ENCODE measurements around the gene LTBP1. TPM values are rescaled to one million over a fixed set of nuclear protein-coding genes. Genes with fewer than 3 reads are reported as not detected.

Gene LTBP1
- total RNA-seq, 5 donors from 2014 or later (not counting 1 experiment from before 2014, with no cell fraction given): 0.16 to 0.76 (median 0.43) TPM

GRCh38 chr2:33093283-33093993 is 146.7 kb downstream of the LTBP1 start:
- no peaks in the 10 kb centered on the region for H3K9me3 ChIP-seq
- no peak for ATAC-seq (replicated peaks in 1 of 4)

GRCh38 chr2:33094303-33094702 is 147.6 kb downstream of the LTBP1 start:
- ChIA-PET CTCF (no interaction called here), POLR2A (no interaction called here)
- Mint-ChIP-seq H3K4me1 (no peaks in the 10 kb centered on the region), H3K27me3 (peaks cover 0 to 4% of the 10 kb centered on the region in 2 donors), H3K36me3 (no peaks in the 10 kb centered on the region), H3K27ac (no peak overlapping the region), H3K4me3 (no peak overlapping the region), H3K9me3 (peaks cover 0 to 4% (median 0%) of the 10 kb centered on the region in 3 donors)
- Histone ChIP-seq H3K9me3 (no peaks in the 10 kb centered on the region), H3K4me3 (ENCODE audit: control insufficient read depth in 1 of 2, extremely low read depth in 1 of 2, low read length in 1 of 2) (no peak overlapping the region), H3K4me1 (ENCODE audit: control insufficient read depth in 1 of 2, extremely low read depth in 1 of 2, insufficient read depth in 2 of 2, low read length in 2 of 2) (no peaks in the 10 kb centered on the region), H3K36me3 (ENCODE audit: control insufficient read depth in 2 of 2, extremely low read depth in 1 of 2, insufficient read depth in 1 of 2, low read length in 1 of 2) (no peaks in the 10 kb centered on the region), H3K27ac (ENCODE audit: low read length) (no peak overlapping the region), H3K27me3 (replicated peaks in 1 of 2; ENCODE audit: control insufficient read depth in 2 of 2, extremely low read depth in 1 of 2, insufficient read depth in 2 of 2, low read length in 1 of 2) (no peaks in the 10 kb centered on the region)
- WGBS (ENCODE audit: insufficient coverage): 100% methylated on average over 1 of the region's 1 CpG
- ATAC-seq (replicated peaks in 1 of 4) (no peak), DNase-seq (no peak)

More at GRCh38 chr2:33093283-33093993, 146.7 kb downstream of the LTBP1 start:
- POLR2A ChIA-PET: no interaction called here
- Histone ChIP-seq H3K27me3 (replicated peaks in 1 of 2; ENCODE audit: control insufficient read depth in 2 of 2, extremely low read depth in 1 of 2, insufficient read depth in 2 of 2, low read length in 1 of 2) (no peaks in the 10 kb centered on the region), H3K36me3 (ENCODE audit: control insufficient read depth in 2 of 2, extremely low read depth in 1 of 2, insufficient read depth in 1 of 2, low read length in 1 of 2) (no peaks in the 10 kb centered on the region), H3K27ac (ENCODE audit: low read length) (no peak overlapping the region), H3K4me1 (ENCODE audit: control insufficient read depth in 1 of 2, extremely low read depth in 1 of 2, insufficient read depth in 2 of 2, low read length in 2 of 2) (no peaks in the 10 kb centered on the region), H3K4me3 (ENCODE audit: control insufficient read depth in 1 of 2, extremely low read depth in 1 of 2, low read length in 1 of 2) (no peak overlapping the region)
- Mint-ChIP-seq H3K36me3 (no peaks in the 10 kb centered on the region), H3K27me3 (peaks cover 0 to 4% of the 10 kb centered on the region in 2 donors), H3K4me3 (no peak overlapping the region), H3K27ac (no peak overlapping the region), H3K9me3 (peaks cover 0 to 4% (median 0%) of the 10 kb centered on the region in 3 donors), H3K4me1 (no peaks in the 10 kb centered on the region)
- DNase-seq: no peak
- CTCF ChIA-PET: no interaction called here
- WGBS (ENCODE audit: insufficient coverage): no CpG with 5 or more reads among the region's 6 CpGs

- H3K4me1 Mint-ChIP-seq: no peaks in the 10 kb centered on the region
- ChIA-PET CTCF (no interaction called here), POLR2A (interaction anchor here in 1 of 2 donors (0.6 kb wide), 1 partner anchor 325 kb away, joined by 6 read pairs; no protein-coding TSS in a partner anchor)
- Histone ChIP-seq H3K36me3 (ENCODE audit: control insufficient read depth in 2 of 2, extremely low read depth in 1 of 2, insufficient read depth in 1 of 2, low read length in 1 of 2) (no peaks in the 10 kb centered on the region), H3K4me3 (ENCODE audit: control insufficient read depth in 1 of 2, extremely low read depth in 1 of 2, low read length in 1 of 2) (no peak overlapping the region), H3K27me3 (replicated peaks in 1 of 2; ENCODE audit: control insufficient read depth in 2 of 2, extremely low read depth in 1 of 2, insufficient read depth in 2 of 2, low read length in 1 of 2) (no peaks in the 10 kb centered on the region), H3K27ac (ENCODE audit: low read length) (no peak overlapping the region), H3K4me1 (ENCODE audit: control insufficient read depth in 1 of 2, extremely low read depth in 1 of 2, insufficient read depth in 2 of 2, low read length in 2 of 2) (no peaks in the 10 kb centered on the region), H3K9me3 (no peaks in the 10 kb centered on the region)
- no peak for DNase-seq
- ATAC-seq (replicated peaks in 1 of 4): no peak
- H3K27me3 Mint-ChIP-seq: peaks cover 13 to 23% of the 10 kb centered on the region in 2 donors
- H3K4me3 Mint-ChIP-seq: no peak overlapping the region
- peaks cover 0 to 4% (median 0%) of the 10 kb centered on the region in 3 donors for H3K9me3 Mint-ChIP-seq
- no peak overlapping the region for H3K27ac Mint-ChIP-seq
- no peaks in the 10 kb centered on the region for H3K36me3 Mint-ChIP-seq
- WGBS (ENCODE audit: insufficient coverage): 100% methylated on average over 2 of the region's 4 CpGs
Measured at GRCh38 chr2:33099989-33100388, 153.2 kb downstream of the LTBP1 start.

- no peak overlapping the region for H3K4me3 Mint-ChIP-seq
- Histone ChIP-seq H3K4me1 (ENCODE audit: control insufficient read depth in 1 of 2, extremely low read depth in 1 of 2, insufficient read depth in 2 of 2, low read length in 2 of 2) (no peaks in the 10 kb centered on the region), H3K4me3 (ENCODE audit: control insufficient read depth in 1 of 2, extremely low read depth in 1 of 2, low read length in 1 of 2) (no peak overlapping the region), H3K27ac (ENCODE audit: low read length) (no peak overlapping the region), H3K36me3 (ENCODE audit: control insufficient read depth in 2 of 2, extremely low read depth in 1 of 2, insufficient read depth in 1 of 2, low read length in 1 of 2) (no peaks in the 10 kb centered on the region), H3K9me3 (no peaks in the 10 kb centered on the region), H3K27me3 (replicated peaks in 1 of 2; ENCODE audit: control insufficient read depth in 2 of 2, extremely low read depth in 1 of 2, insufficient read depth in 2 of 2, low read length in 1 of 2) (no peaks in the 10 kb centered on the region)
- no peak for ATAC-seq (replicated peaks in 1 of 4)
- H3K27me3 Mint-ChIP-seq: peaks cover 18 to 24% of the 10 kb centered on the region in 2 donors
- H3K27ac Mint-ChIP-seq: no peak overlapping the region
- ChIA-PET CTCF (no interaction called here), POLR2A (no interaction called here)
- H3K9me3 Mint-ChIP-seq: no peaks in the 10 kb centered on the region
- H3K4me1 Mint-ChIP-seq: no peaks in the 10 kb centered on the region
- DNase-seq: no peak
- no peaks in the 10 kb centered on the region for H3K36me3 Mint-ChIP-seq
Measured at GRCh38 chr2:33100921-33101320, 154.2 kb downstream of the LTBP1 start.

- Mint-ChIP-seq H3K4me1 (no peaks in the 10 kb centered on the region), H3K27ac (no peak overlapping the region), H3K9me3 (no peaks in the 10 kb centered on the region), H3K27me3 (peaks cover 27 to 28% of the 10 kb centered on the region in 2 donors), H3K4me3 (no peak overlapping the region), H3K36me3 (no peaks in the 10 kb centered on the region)
- H3K36me3 ChIP-seq (ENCODE audit: control insufficient read depth in 2 of 2, extremely low read depth in 1 of 2, insufficient read depth in 1 of 2, low read length in 1 of 2): no peaks in the 10 kb centered on the region
- CTCF ChIA-PET: no interaction called here
- H3K4me1 ChIP-seq (ENCODE audit: control insufficient read depth in 1 of 2, extremely low read depth in 1 of 2, insufficient read depth in 2 of 2, low read length in 2 of 2): no peaks in the 10 kb centered on the region
- H3K27me3 ChIP-seq (replicated peaks in 1 of 2; ENCODE audit: control insufficient read depth in 2 of 2, extremely low read depth in 1 of 2, insufficient read depth in 2 of 2, low read length in 1 of 2): no peaks in the 10 kb centered on the region
- H3K9me3 ChIP-seq: no peaks in the 10 kb centered on the region
- 74% methylated on average over 4 of the region's 5 CpGs for WGBS (ENCODE audit: insufficient coverage)
- no peak overlapping the region for H3K4me3 ChIP-seq (ENCODE audit: control insufficient read depth in 1 of 2, extremely low read depth in 1 of 2, low read length in 1 of 2)
- no peak overlapping the region for H3K27ac ChIP-seq (ENCODE audit: low read length)
- ATAC-seq (replicated peaks in 1 of 4) (no peak), DNase-seq (no peak)
- POLR2A ChIA-PET: no interaction called here
Measured at GRCh38 chr2:33104052-33104623, 157.4 kb downstream of the LTBP1 start.

GRCh38 chr2:33104726-33105125 is 158.0 kb downstream of the LTBP1 start:
- ChIA-PET POLR2A (no interaction called here), CTCF (no interaction called here)
- Mint-ChIP-seq H3K4me1 (no peaks in the 10 kb centered on the region), H3K27ac (no peak overlapping the region), H3K4me3 (no peak overlapping the region), H3K27me3 (peaks cover 28 to 29% of the 10 kb centered on the region in 2 donors), H3K9me3 (no peaks in the 10 kb centered on the region), H3K36me3 (no peaks in the 10 kb centered on the region)
- DNase-seq (no peak), ATAC-seq (replicated peaks in 1 of 4) (no peak)
- 74% methylated on average over 3 of the region's 4 CpGs for WGBS (ENCODE audit: insufficient coverage)
- Histone ChIP-seq H3K27me3 (replicated peaks in 1 of 2; ENCODE audit: control insufficient read depth in 2 of 2, extremely low read depth in 1 of 2, insufficient read depth in 2 of 2, low read length in 1 of 2) (no peaks in the 10 kb centered on the region), H3K36me3 (ENCODE audit: control insufficient read depth in 2 of 2, extremely low read depth in 1 of 2, insufficient read depth in 1 of 2, low read length in 1 of 2) (no peaks in the 10 kb centered on the region), H3K4me3 (ENCODE audit: control insufficient read depth in 1 of 2, extremely low read depth in 1 of 2, low read length in 1 of 2) (no peak overlapping the region), H3K4me1 (ENCODE audit: control insufficient read depth in 1 of 2, extremely low read depth in 1 of 2, insufficient read depth in 2 of 2, low read length in 2 of 2) (no peaks in the 10 kb centered on the region), H3K9me3 (no peaks in the 10 kb centered on the region), H3K27ac (ENCODE audit: low read length) (no peak overlapping the region)

Measured in T-cell (primary cell).